GM23338 (cell line): ENCODE data around the gene ACBD4. TPM values are rescaled to one million over a fixed set of nuclear protein-coding genes. Genes with fewer than 3 reads are reported as not detected.

Experiments used
- ATAC-seq: fragments of 200-7000 bp; cut with Tn5 transposase; 3 replicates; pipeline ENCODE4 v1.9.1; 2020
- DNase-seq: peaks from one replicate; pipeline ENCODE4 v3.0.0-alpha.2; 2015; ENCODE audit warnings: low spot score
- H2AFZ ChIP-seq: fragments of 200-600 bp; sonication (generic); 2 replicates; pipeline ENCODE4 v1.8.0; 2016; ENCODE audit warnings: antibody characterized with exemption, mild to moderate bottlenecking, moderate library complexity
- H3F3A ChIP-seq: fragments of 200-600 bp; sonication (generic); replicated peaks from 2 replicates; pipeline ENCODE4 v1.8.0; 2017; ENCODE audit warnings: antibody characterized with exemption, mixed run types, low read depth
- H3K27ac ChIP-seq: fragments of 200-600 bp; sonication (generic); 2 replicates; pipeline ENCODE4 v1.6.1; 2016; ENCODE audit warnings: low read depth
- H3K27me3 ChIP-seq: fragments of 200-600 bp; sonication (generic); 2 replicates; pipeline ENCODE4 v1.8.0; 2016; ENCODE audit warnings: mild to moderate bottlenecking, mixed run types, moderate library complexity; ENCODE audit not compliant: insufficient read depth
- H3K36me3 ChIP-seq: fragments of 200-600 bp; sonication (generic); 2 replicates; pipeline ENCODE4 v1.8.0; 2016; ENCODE audit warnings: mild to moderate bottlenecking; ENCODE audit not compliant: insufficient read depth
- H3K4me1 ChIP-seq: fragments of 200-600 bp; sonication (generic); 2 replicates; pipeline ENCODE4 v1.8.0; 2016; ENCODE audit warnings: mild to moderate bottlenecking, moderate library complexity; ENCODE audit not compliant: insufficient read depth
- H3K4me2 ChIP-seq: fragments of 200-600 bp; sonication (generic); 2 replicates; pipeline ENCODE4 v1.7.1; 2017; ENCODE audit warnings: mixed run types
- H3K4me3 ChIP-seq: fragments of 200-600 bp; sonication (generic); 2 replicates; pipeline ENCODE4 v1.6.1; 2016; ENCODE audit warnings: mixed run types
- H3K79me2 ChIP-seq: fragments of 200-600 bp; sonication (generic); replicated peaks from 2 replicates; pipeline ENCODE4 v1.8.0; 2017; ENCODE audit warnings: mild to moderate bottlenecking; ENCODE audit not compliant: insufficient read depth
- H3K9me2 ChIP-seq: fragments of 200-600 bp; sonication (generic); 2 replicates; pipeline ENCODE4 v1.8.0; 2017; ENCODE audit not compliant: insufficient read depth
- H4K20me1 ChIP-seq: fragments of 200-600 bp; sonication (generic); replicated peaks from 2 replicates; pipeline ENCODE4 v1.8.0; 2017; ENCODE audit warnings: mild to moderate bottlenecking; ENCODE audit not compliant: insufficient read depth
- H3K27ac Mint-ChIP-seq: 2 replicates; pipeline ENCODE4 v1.8.0; 2020; ENCODE audit warnings: inconsistent platforms, mild to moderate bottlenecking, moderate library complexity, mixed read lengths
- H3K27me3 Mint-ChIP-seq: 3 replicates; pipeline ENCODE4 v1.8.0; 2022; ENCODE audit warnings: low read depth, mild to moderate bottlenecking, moderate library complexity, mixed read lengths, inconsistent platforms; ENCODE audit not compliant: insufficient read depth, poor library complexity
- H3K36me3 Mint-ChIP-seq: 3 replicates; pipeline ENCODE4 v1.8.0; 2021; ENCODE audit warnings: low read depth, mild to moderate bottlenecking, inconsistent platforms, moderate library complexity, mixed read lengths
- H3K4me1 Mint-ChIP-seq: 3 replicates; pipeline ENCODE4 v1.8.0; 2020; ENCODE audit warnings: mild to moderate bottlenecking, inconsistent platforms, mixed read lengths
- H3K4me3 Mint-ChIP-seq: 3 replicates; pipeline ENCODE4 v1.8.0; 2021; ENCODE audit warnings: moderate library complexity, mild to moderate bottlenecking, inconsistent platforms, mixed read lengths
- H3K9me3 Mint-ChIP-seq: 3 replicates; pipeline ENCODE4 v1.8.0; 2020; ENCODE audit warnings: moderate library complexity, mild to moderate bottlenecking, inconsistent platforms, mixed read lengths
- CREB1 ChIP-seq: fragments of 250-450 bp; sonication (Bioruptor Pico); IDR thresholded peaks from 2 replicates; pipeline ENCODE4 v1.5.0; 2020; ENCODE audit warnings: low read depth, mild to moderate bottlenecking, moderate library complexity
- ETS1 ChIP-seq: IDR thresholded peaks from 2 replicates; pipeline ENCODE4 v1.6.1; 2016; ENCODE audit warnings: antibody characterized with exemption
- EZH2 ChIP-seq: fragments of 200-600 bp; sonication (generic); IDR thresholded peaks from one replicate; pipeline ENCODE4 v1.8.0; 2017; ENCODE audit warnings: antibody characterized with exemption, mild to moderate bottlenecking, low read depth; ENCODE audit not compliant: unreplicated experiment
- EZH2phosphoT487 ChIP-seq: fragments of 200-600 bp; sonication (generic); IDR thresholded peaks from one replicate; pipeline ENCODE4 v1.8.1; 2018; ENCODE audit warnings: antibody characterized with exemption; ENCODE audit not compliant: unreplicated experiment
- JUNB ChIP-seq: IDR thresholded peaks from one replicate; pipeline ENCODE4 v1.6.1; 2016; ENCODE audit warnings: antibody characterized with exemption; ENCODE audit not compliant: unreplicated experiment
- NANOG ChIP-seq: IDR thresholded peaks from 2 replicates; pipeline ENCODE4 v1.6.1; 2016; ENCODE audit warnings: antibody characterized with exemption, borderline replicate concordance
- POLR2AphosphoS5 ChIP-seq: IDR thresholded peaks from 2 replicates; pipeline ENCODE4 v1.6.1; 2016; ENCODE audit warnings: antibody characterized with exemption, low read depth
- REST ChIP-seq: IDR thresholded peaks from one replicate; pipeline ENCODE4 v1.6.1; 2018; ENCODE audit warnings: antibody characterized with exemption; ENCODE audit not compliant: unreplicated experiment
- STAT1 ChIP-seq: IDR thresholded peaks from one replicate; pipeline ENCODE4 v1.6.1; 2016; ENCODE audit warnings: antibody characterized with exemption; ENCODE audit not compliant: unreplicated experiment
- ZNF114 ChIP-seq: fragments of 250-450 bp; sonication (Bioruptor Pico); IDR thresholded peaks from 2 replicates; pipeline ENCODE4 v1.5.0; 2020; ENCODE audit warnings: mild to moderate bottlenecking, moderate library complexity
- ZNF331 ChIP-seq: fragments of 250-450 bp; sonication (Bioruptor Pico); IDR thresholded peaks from 2 replicates; pipeline ENCODE4 v1.5.0; 2020; ENCODE audit warnings: low read depth, mild to moderate bottlenecking, moderate library complexity
- ZNF462 ChIP-seq: fragments of 250-450 bp; sonication (Bioruptor Pico); IDR thresholded peaks from 2 replicates; pipeline ENCODE4 v1.5.0; 2020; ENCODE audit warnings: mild to moderate bottlenecking, moderate library complexity
- polyA plus RNA-seq: library from polyadenylated mRNA; unstranded; fragments of >200 nt; fragmentation: Nextera tagmentation; extraction: Ambion mirVana; gene quantifications from 2 replicates; pipeline ENCODE4 v1.2.1, GENCODE V29; 2016
- total RNA-seq: library from RNA; depleted of rRNA; stranded (reverse); fragments of >200 nt; shearing (Covaris generic); gene quantifications from 2 replicates; pipeline ENCODE4 v1.2.3, GENCODE V29; 2014
- TF ChIP-seq, protein P1 (sequence below), 2 experiments: fragments of 200-600 bp in 1 of 2; sonication (generic) in 1 of 2; conservative IDR thresholded peaks; 2 replicates each; pipeline versions ENCODE4 v1.5.1 to v1.6.1; 2016 to 2017; ENCODE audit warnings: antibody characterized with exemption in 2 of 2, low read depth in 2 of 2, mild to moderate bottlenecking in 2 of 2, moderate library complexity in 1 of 2

The ACBD4 gene
- total and polyA plus RNA-seq, 2 experiments from 2014 or later: 4.5 to 6.7 TPM

DNA sequence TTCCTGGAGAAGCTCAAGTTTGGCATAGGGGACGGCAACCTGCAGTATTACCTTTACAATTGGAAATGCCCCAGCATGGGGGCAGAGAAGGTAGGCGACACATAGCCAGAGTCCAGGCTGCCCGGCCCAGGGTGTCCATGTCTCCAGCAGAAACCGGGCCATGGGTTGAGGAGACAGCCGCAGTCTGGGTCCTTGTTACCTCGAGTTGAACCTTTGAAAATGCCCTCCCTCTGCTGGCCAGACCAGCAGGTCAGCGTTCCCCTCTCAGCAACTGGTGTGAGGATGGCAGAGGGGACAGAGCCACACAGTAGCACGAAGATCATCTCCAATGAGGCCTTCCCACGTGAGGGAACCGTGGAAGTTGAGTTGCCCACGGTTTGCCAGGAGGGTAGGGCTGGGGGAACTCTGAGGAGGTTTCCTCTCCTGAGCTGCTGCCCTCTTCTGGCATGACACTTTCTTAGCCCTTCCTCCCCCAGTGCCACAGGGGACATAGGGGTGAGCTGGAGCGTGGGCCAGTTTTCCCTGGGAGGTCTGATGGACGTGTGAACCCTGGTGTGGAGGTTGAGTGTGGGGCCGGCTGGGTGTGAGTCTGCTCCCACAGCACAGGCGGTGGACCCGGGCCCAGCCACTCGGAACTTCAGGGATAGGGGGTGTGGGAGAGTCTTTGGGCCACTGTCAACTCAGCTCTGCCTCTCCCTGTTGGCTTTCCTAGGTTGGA, 30.4 kb upstream of the ACBD4 start:
- ATAC-seq (no peak), DNase-seq (no peak)
- no peaks in the 10 kb centered on the region for H3K4me1 ChIP-seq
- H2AFZ ChIP-seq: no peak overlapping the region
- Mint-ChIP-seq H3K27ac (no peak overlapping the region), H3K4me3 (no peak overlapping the region), H3K9me3 (no peaks in the 10 kb centered on the region; the same call in 2 of the 3 replicates), H3K27me3 (peaks cover 13% of the 10 kb centered on the region), H3K4me1 (no peaks in the 10 kb centered on the region), H3K36me3 (peaks cover 73% of the 10 kb centered on the region)
- peaks cover 36% of the 10 kb centered on the region for H3K36me3 ChIP-seq
- no peaks in the 10 kb centered on the region for H3K9me2 ChIP-seq
- no peak overlapping the region for H3K4me2 ChIP-seq
- no peaks in the 10 kb centered on the region for H3K27me3 ChIP-seq
- peaks cover 2% of the 10 kb centered on the region; the same call in 1 of the 2 replicates for H3F3A ChIP-seq
- no peak overlapping the region for H3K4me3 ChIP-seq
- H3K27ac ChIP-seq: no peak overlapping the region
- TF ChIP-seq REST (no peak), EZH2 (no peak), CREB1 (CRISPR knock-in tag) (no peak), STAT1 (no peak), ZNF331 (CRISPR knock-in tag) (no peak), POLR2AphosphoS5 (no peak), EZH2phosphoT487 (no peak), NANOG (no peak), ETS1 (no peak), JUNB (no peak), ZNF114 (CRISPR knock-in tag) (no peak), ZNF462 (CRISPR knock-in tag) (no peak)
- TF ChIP-seq, protein P1, sequence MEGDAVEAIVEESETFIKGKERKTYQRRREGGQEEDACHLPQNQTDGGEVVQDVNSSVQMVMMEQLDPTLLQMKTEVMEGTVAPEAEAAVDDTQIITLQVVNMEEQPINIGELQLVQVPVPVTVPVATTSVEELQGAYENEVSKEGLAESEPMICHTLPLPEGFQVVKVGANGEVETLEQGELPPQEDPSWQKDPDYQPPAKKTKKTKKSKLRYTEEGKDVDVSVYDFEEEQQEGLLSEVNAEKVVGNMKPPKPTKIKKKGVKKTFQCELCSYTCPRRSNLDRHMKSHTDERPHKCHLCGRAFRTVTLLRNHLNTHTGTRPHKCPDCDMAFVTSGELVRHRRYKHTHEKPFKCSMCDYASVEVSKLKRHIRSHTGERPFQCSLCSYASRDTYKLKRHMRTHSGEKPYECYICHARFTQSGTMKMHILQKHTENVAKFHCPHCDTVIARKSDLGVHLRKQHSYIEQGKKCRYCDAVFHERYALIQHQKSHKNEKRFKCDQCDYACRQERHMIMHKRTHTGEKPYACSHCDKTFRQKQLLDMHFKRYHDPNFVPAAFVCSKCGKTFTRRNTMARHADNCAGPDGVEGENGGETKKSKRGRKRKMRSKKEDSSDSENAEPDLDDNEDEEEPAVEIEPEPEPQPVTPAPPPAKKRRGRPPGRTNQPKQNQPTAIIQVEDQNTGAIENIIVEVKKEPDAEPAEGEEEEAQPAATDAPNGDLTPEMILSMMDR (conservative IDR thresholded peaks at IDR 0.05; ENCODE audit: low read depth in 2 of 2): no peak; a peak in 1 of 4 replicates
- H4K20me1 ChIP-seq: peaks cover 9% of the 10 kb centered on the region
- H3K79me2 ChIP-seq: no peaks in the 10 kb centered on the region
